HG03469 (cell line): Measurements from ENCODE around the gene CHRNA9.
A peak's percentile ranks its signal among the peaks of the same experiment; 100 is the strongest.
"Not testable (repeated sequence)": the region's sequence is repeated elsewhere in the genome, so short reads cannot be mapped to it uniquely, and the experiment has no call there.

Source experiments
- ATAC-seq: cut with Tn5 transposase; IDR thresholded peaks from one replicate; pipeline ENCODE4 v1.9.1; 2021; ENCODE audit warnings: mild to moderate bottlenecking, moderate library complexity, moderate number of reproducible peaks; ENCODE audit not compliant: unreplicated experiment

CHRNA9 gene

GRCh38 chr4:40334591-40335524, at the start of gene CHRNA9:
Gene CHRNA9 (plus strand): TSS chr4:40335333. CDS start chr4:40335468, 135 bp downstream.
- ATAC-seq: no peak

- ATAC-seq: no peak
These were observed 49.4 kb upstream of the CHRNA9 start for GRCh38 chr4:40285692-40286091.

- ATAC-seq: no peak
These were observed 46.6 kb upstream of the CHRNA9 start for GRCh38 chr4:40288566-40288965.

- ATAC-seq: no peak
These were observed 45.6 kb upstream of the CHRNA9 start for GRCh38 chr4:40289366-40290188.

- ATAC-seq: not testable (repeated sequence)
These were observed 44.4 kb upstream of the CHRNA9 start for GRCh38 chr4:40290611-40291186.

- no peak for ATAC-seq
These were observed 42.8 kb upstream of the CHRNA9 start for GRCh38 chr4:40292313-40292759.

- ATAC-seq: no peak
These were observed 40.8 kb upstream of the CHRNA9 start for GRCh38 chr4:40294339-40294738.

- not testable (repeated sequence) for ATAC-seq
These were observed 40.1 kb upstream of the CHRNA9 start for GRCh38 chr4:40295030-40295429.

- ATAC-seq: no peak
These were observed 39.6 kb upstream of the CHRNA9 start for GRCh38 chr4:40295572-40295971.

GRCh38 chr4:40299126-40299525, 36.0 kb upstream of the CHRNA9 start:
- ATAC-seq: no peak

- ATAC-seq: no peak
These were observed 35.3 kb upstream of the CHRNA9 start for GRCh38 chr4:40299811-40300292.

- ATAC-seq: no peak
These were observed 34.6 kb upstream of the CHRNA9 start for GRCh38 chr4:40300371-40301162.

- ATAC-seq: peak; percentile 33
These were observed 33.5 kb upstream of the CHRNA9 start for GRCh38 chr4:40301603-40302002.

GRCh38 chr4:40303751-40304150, 31.4 kb upstream of the CHRNA9 start:
- ATAC-seq: no peak

- peak; percentile 30 for ATAC-seq
These were observed 29.6 kb upstream of the CHRNA9 start for GRCh38 chr4:40305328-40306170.

- ATAC-seq: no peak
These were observed 28.9 kb upstream of the CHRNA9 start for GRCh38 chr4:40306226-40306625.

- ATAC-seq: no peak
These were observed 28.2 kb upstream of the CHRNA9 start for GRCh38 chr4:40306976-40307375.

GRCh38 chr4:40307627-40308497, 27.3 kb upstream of the CHRNA9 start:
- ATAC-seq: no peak
